HEK293 (cell line): ENCODE results near the gene DLEC1.

Experiments
- CTCF ChIA-PET: fragments of 350-600 bp; formaldehyde crosslinking; extraction: SDS; loops from one replicate; lab custom pipeline; 2021; ENCODE audit warnings: antibody characterized with exemption; lab: Yijun Ruan, JAX
- POLR2A ChIA-PET: fragments of 300-600 bp; formaldehyde crosslinking; extraction: SDS; loops from one replicate; lab custom pipeline; 2020; ENCODE audit warnings: antibody characterized with exemption, inconsistent platforms; lab: Yijun Ruan, JAX
- H3K27ac ChIP-seq: fragments of 200-500 bp; sonication (Bioruptor generic); 2 replicates; pipeline ENCODE4 v1.5.1; 2014; ENCODE audit warnings: low read depth, low read length, control low read depth, inconsistent platforms; ENCODE audit errors: extremely low read depth
- H3K36me3 ChIP-seq, 2 experiments: fragments of 200-500 bp in 1 of 2; sonication (Bioruptor generic) in 1 of 2; 1 replicate in 1 of 2; 2 replicates in 1 of 2; pipeline ENCODE4 v1.5.1; 2014 to 2017; ENCODE audit warnings: inconsistent platforms in 2 of 2, low read length in 2 of 2; ENCODE audit not compliant: control insufficient read depth in 2 of 2, insufficient read depth in 1 of 2
- H3K4me1 ChIP-seq: fragments of 200-500 bp; sonication (Bioruptor generic); 2 replicates; pipeline ENCODE4 v1.5.1; 2014; ENCODE audit warnings: mild to moderate bottlenecking, low read length, inconsistent platforms; ENCODE audit not compliant: control insufficient read depth, insufficient read depth
- H3K4me3 ChIP-seq: 2 replicates; pipeline ENCODE4 v1.5.1; 2011; ENCODE audit warnings: low read depth, mild to moderate bottlenecking, control low read depth, low read length, moderate library complexity
- H3K9me3 ChIP-seq: fragments of 200-500 bp; sonication (Bioruptor generic); 2 replicates; pipeline ENCODE4 v1.5.1; 2014; ENCODE audit warnings: low read depth, low read length, inconsistent platforms; ENCODE audit not compliant: control insufficient read depth, insufficient read depth
- ATF2 ChIP-seq: fragments of 450-650 bp; formaldehyde crosslinking; IDR thresholded peaks from 2 replicates; pipeline ENCODE4 v1.5.1; 2016; ENCODE audit warnings: missing biosample characterization, missing genetic modification characterization, low read depth
- BCL11B ChIP-seq: fragments of 450-650 bp; formaldehyde crosslinking; IDR thresholded peaks from 2 replicates; pipeline ENCODE4 v1.5.1; 2016; ENCODE audit warnings: low read depth, missing biosample characterization, missing genetic modification characterization
- ELK4 ChIP-seq: IDR thresholded peaks from 2 replicates; pipeline ENCODE4 v1.6.1; 2011; ENCODE audit warnings: mild to moderate bottlenecking, low read depth, low read length, borderline replicate concordance
- KLF7 ChIP-seq: fragments of 450-650 bp; formaldehyde crosslinking; IDR thresholded peaks from 2 replicates; pipeline ENCODE4 v1.5.1; 2016; ENCODE audit warnings: missing biosample characterization, missing genetic modification characterization, borderline replicate concordance
- KLF8 ChIP-seq: fragments of 450-650 bp; formaldehyde crosslinking; IDR thresholded peaks from 2 replicates; pipeline ENCODE4 v1.5.1; 2016; ENCODE audit warnings: missing biosample characterization, missing genetic modification characterization
- TRIM28 ChIP-seq: IDR thresholded peaks from 2 replicates; pipeline ENCODE4 v1.6.1; 2011; ENCODE audit warnings: low read length, control low read depth, borderline replicate concordance
- ZBTB20 ChIP-seq: fragments of 450-650 bp; formaldehyde crosslinking; IDR thresholded peaks from 2 replicates; pipeline ENCODE4 v1.5.1; 2016; ENCODE audit warnings: missing biosample characterization, missing genetic modification characterization
- ZFHX2 ChIP-seq: fragments of 450-650 bp; formaldehyde crosslinking; conservative IDR thresholded peaks from 2 replicates; pipeline ENCODE4 v1.5.1; 2016; ENCODE audit warnings: missing biosample characterization, missing genetic modification characterization
- ZFP69B ChIP-seq: fragments of 450-650 bp; formaldehyde crosslinking; IDR thresholded peaks from 2 replicates; pipeline ENCODE4 v1.5.1; 2016; ENCODE audit warnings: missing biosample characterization, missing genetic modification characterization
- ZIC2 ChIP-seq: fragments of 450-650 bp; formaldehyde crosslinking; IDR thresholded peaks from 2 replicates; pipeline ENCODE4 v1.5.1; 2016; ENCODE audit warnings: missing biosample characterization, missing genetic modification characterization
- ZNF140 ChIP-seq: fragments of 450-650 bp; formaldehyde crosslinking; IDR thresholded peaks from 2 replicates; pipeline ENCODE4 v1.5.1; 2016; ENCODE audit warnings: missing biosample characterization, missing genetic modification characterization
- ZNF155 ChIP-seq: fragments of 450-650 bp; formaldehyde crosslinking; IDR thresholded peaks from 2 replicates; pipeline ENCODE4 v1.5.1; 2016; ENCODE audit warnings: missing biosample characterization, missing genetic modification characterization
- ZNF184 ChIP-seq: fragments of 450-650 bp; IDR thresholded peaks from 2 replicates; pipeline ENCODE4 v1.5.1; 2018; ENCODE audit warnings: missing biosample characterization, mild to moderate bottlenecking, missing genetic modification characterization
- ZNF223 ChIP-seq: fragments of 450-650 bp; formaldehyde crosslinking; IDR thresholded peaks from 2 replicates; pipeline ENCODE4 v1.5.1; 2016; ENCODE audit warnings: missing biosample characterization, missing genetic modification characterization
- ZNF280D ChIP-seq: fragments of 450-650 bp; formaldehyde crosslinking; IDR thresholded peaks from 2 replicates; pipeline ENCODE4 v1.5.1; 2016; ENCODE audit warnings: missing biosample characterization, missing genetic modification characterization
- ZNF324 ChIP-seq: fragments of 450-650 bp; formaldehyde crosslinking; IDR thresholded peaks from 2 replicates; pipeline ENCODE4 v1.5.1; 2016; ENCODE audit warnings: missing biosample characterization, missing genetic modification characterization
- ZNF404 ChIP-seq: fragments of 450-650 bp; formaldehyde crosslinking; IDR thresholded peaks from 2 replicates; pipeline ENCODE4 v1.5.1; 2017; ENCODE audit warnings: missing biosample characterization, missing genetic modification characterization
- ZNF426 ChIP-seq: fragments of 450-650 bp; formaldehyde crosslinking; IDR thresholded peaks from 2 replicates; pipeline ENCODE4 v1.5.1; 2017; ENCODE audit warnings: missing biosample characterization, missing genetic modification characterization, mild to moderate bottlenecking, inconsistent platforms, moderate library complexity
- ZNF48 ChIP-seq: fragments of 450-650 bp; formaldehyde crosslinking; IDR thresholded peaks from 2 replicates; pipeline ENCODE4 v1.5.1; 2016; ENCODE audit warnings: missing biosample characterization, missing genetic modification characterization
- ZNF510 ChIP-seq: fragments of 450-650 bp; formaldehyde crosslinking; IDR thresholded peaks from 2 replicates; pipeline ENCODE4 v1.5.1; 2018; ENCODE audit warnings: mild to moderate bottlenecking, missing genetic modification characterization, missing biosample characterization; ENCODE audit not compliant: insufficient replicate concordance
- ZNF529 ChIP-seq: fragments of 450-650 bp; formaldehyde crosslinking; IDR thresholded peaks from 2 replicates; pipeline ENCODE4 v1.5.1; 2017; ENCODE audit warnings: missing genetic modification characterization, missing biosample characterization; ENCODE audit not compliant: insufficient replicate concordance
- ZNF580 ChIP-seq: fragments of 450-650 bp; formaldehyde crosslinking; IDR thresholded peaks from 2 replicates; pipeline ENCODE4 v1.5.1; 2016; ENCODE audit warnings: missing biosample characterization, missing genetic modification characterization
- ZNF585B ChIP-seq: fragments of 450-650 bp; formaldehyde crosslinking; IDR thresholded peaks from 2 replicates; pipeline ENCODE4 v1.5.1; 2016; ENCODE audit warnings: missing biosample characterization, missing genetic modification characterization
- ZNF791 ChIP-seq: fragments of 450-650 bp; formaldehyde crosslinking; IDR thresholded peaks from 2 replicates; pipeline ENCODE4 v1.5.1; 2016; ENCODE audit warnings: missing biosample characterization, missing genetic modification characterization
- ZNF830 ChIP-seq: fragments of 450-650 bp; IDR thresholded peaks from 2 replicates; pipeline ENCODE4 v1.5.0; 2018; ENCODE audit warnings: missing biosample characterization, missing genetic modification characterization, low read depth, mild to moderate bottlenecking, moderate library complexity
- ZSCAN4 ChIP-seq: fragments of 450-650 bp; formaldehyde crosslinking; IDR thresholded peaks from 2 replicates; pipeline ENCODE4 v1.5.1; 2017; ENCODE audit warnings: missing biosample characterization, missing genetic modification characterization

Gene DLEC1

GRCh38 chr3:38107911-38108648, 69.1 kb downstream of the DLEC1 start:
- no peaks in the 10 kb centered on the region for H3K9me3 ChIP-seq
- H3K36me3 ChIP-seq = no peaks in the 10 kb centered on the region
- no peak overlapping the region for H3K4me3 ChIP-seq
- ChIA-PET POLR2A (no interaction called here), CTCF (interaction anchor here (0.7 to 1.0 kb wide), 2 partner anchors 10 to 502 kb away, joined by 3 to 4 read pairs; no protein-coding TSS in a partner anchor)
- no peaks in the 10 kb centered on the region for H3K4me1 ChIP-seq
- TF ChIP-seq ZNF426 (tag by site-specific recombination) (no peak), ZNF585B (tag by site-specific recombination) (no peak), ZIC2 (tag by site-specific recombination) (no peak), ZNF529 (tag by site-specific recombination) (no peak), KLF7 (tag by site-specific recombination) (no peak), ZNF830 (tag by site-specific recombination) (no peak), ZNF580 (no peak), ZSCAN4 (tag by site-specific recombination) (no peak), ZFHX2 (tag by site-specific recombination) (no peak), ZNF324 (tag by site-specific recombination) (no peak), ZNF280D (tag by site-specific recombination) (no peak), ATF2 (tag by site-specific recombination) (no peak), ZNF184 (tag by site-specific recombination) (no peak), ZNF223 (no peak), ELK4 (no peak)
- no peak overlapping the region for H3K27ac ChIP-seq

GRCh38 chr3:38108649-38109579, 69.9 kb downstream of the DLEC1 start:
- POLR2A ChIA-PET = no interaction called here
- Histone ChIP-seq H3K4me3 (no peak overlapping the region), H3K9me3 (no peaks in the 10 kb centered on the region), H3K36me3 (no peaks in the 10 kb centered on the region), H3K27ac (no peak overlapping the region), H3K4me1 (no peaks in the 10 kb centered on the region)
- CTCF ChIA-PET = no interaction called here
- TF ChIP-seq ZBTB20 (tag by site-specific recombination) (no peak), BCL11B (tag by site-specific recombination) (no peak), ZNF155 (tag by site-specific recombination) (no peak), ZFP69B (tag by site-specific recombination) (no peak), KLF8 (tag by site-specific recombination) (no peak), ZNF184 (tag by site-specific recombination) (no peak), ZNF404 (no peak), ZNF140 (tag by site-specific recombination) (no peak), TRIM28 (no peak), ZNF48 (tag by site-specific recombination) (no peak), ZNF510 (tag by site-specific recombination) (no peak), ZNF791 (no peak)
